SJCRH30 (cell line): ENCODE measurements around the gene RPL29. TPM values are rescaled to one million over a fixed set of nuclear protein-coding genes. Genes with fewer than 3 reads are reported as not detected.

ENCODE experiments used
- DNase-seq, 2 experiments: peaks; one replicate each; pipeline ENCODE4 v3.0.0-alpha.2; 2015 to 2020
- H3K27ac ChIP-seq: fragments of 250-450 bp; sonication (Bioruptor Pico); 2 replicates; pipeline ENCODE4 v1.5.1; 2020; ENCODE audit warnings: mild to moderate bottlenecking, moderate library complexity
- H3K27me3 ChIP-seq: fragments of 250-450 bp; sonication (Bioruptor Pico); 2 replicates; pipeline ENCODE4 v1.5.1; 2020; ENCODE audit warnings: mild to moderate bottlenecking, moderate library complexity
- H3K36me3 ChIP-seq: fragments of 250-450 bp; sonication (Bioruptor Pico); 2 replicates; pipeline ENCODE4 v1.5.1; 2020; ENCODE audit warnings: mild to moderate bottlenecking, moderate library complexity
- H3K4me1 ChIP-seq: fragments of 250-450 bp; sonication (Bioruptor Pico); 2 replicates; pipeline ENCODE4 v1.5.1; 2020; ENCODE audit warnings: mild to moderate bottlenecking, moderate library complexity
- H3K4me3 ChIP-seq: fragments of 250-450 bp; sonication (Bioruptor Pico); 2 replicates; pipeline ENCODE4 v1.5.1; 2020; ENCODE audit warnings: mild to moderate bottlenecking, moderate library complexity
- H3K9me3 ChIP-seq: fragments of 250-450 bp; sonication (Bioruptor Pico); replicated peaks from 2 replicates; pipeline ENCODE4 v1.5.1; 2020; ENCODE audit warnings: mild to moderate bottlenecking, moderate library complexity
- total RNA-seq: library from RNA; depleted of rRNA; stranded (reverse); fragments of >200 nt; shearing (Covaris generic); gene quantifications from 2 replicates; pipeline ENCODE4 v1.2.3, GENCODE V29; 2014; rRNA removed

Gene RPL29
- total RNA-seq, 1 experiment from 2014 or later: 1,784 TPM

- H3K27me3 ChIP-seq: no peaks in the 10 kb centered on the region
- H3K9me3 ChIP-seq: no peaks in the 10 kb centered on the region
- H3K4me1 ChIP-seq: 0 out of 2 replicates have a peak, but pooled peaks cover under 1% of the 10 kb centered on the region
- no peak overlapping the region for H3K27ac ChIP-seq
- DNase-seq: no peak
- no peaks in the 10 kb centered on the region for H3K36me3 ChIP-seq
- H3K4me3 ChIP-seq: no peak overlapping the region
These were observed 47.6 kb downstream of the RPL29 start for GRCh38 chr3:51948016-51948580.

- Histone ChIP-seq H3K4me1 (0 out of 2 replicates have a peak, but pooled peaks cover 4% of the 10 kb centered on the region), H3K9me3 (no peaks in the 10 kb centered on the region), H3K27me3 (no peaks in the 10 kb centered on the region), H3K36me3 (no peaks in the 10 kb centered on the region), H3K27ac (no peak overlapping the region), H3K4me3 (no peak overlapping the region)
- DNase-seq: no peak
These were observed 48.3 kb downstream of the RPL29 start for GRCh38 chr3:51947215-51947900.

- DNase-seq: no peak
- no peaks in the 10 kb centered on the region for H3K9me3 ChIP-seq
- no peak overlapping the region for H3K4me3 ChIP-seq
- H3K27me3 ChIP-seq: no peaks in the 10 kb centered on the region
- H3K4me1 ChIP-seq: 0 out of 2 replicates have a peak, but pooled peaks cover 4% of the 10 kb centered on the region
- no peaks in the 10 kb centered on the region for H3K36me3 ChIP-seq
- no peak overlapping the region for H3K27ac ChIP-seq
These were observed 48.9 kb downstream of the RPL29 start for GRCh38 chr3:51946796-51947195.

DNA sequence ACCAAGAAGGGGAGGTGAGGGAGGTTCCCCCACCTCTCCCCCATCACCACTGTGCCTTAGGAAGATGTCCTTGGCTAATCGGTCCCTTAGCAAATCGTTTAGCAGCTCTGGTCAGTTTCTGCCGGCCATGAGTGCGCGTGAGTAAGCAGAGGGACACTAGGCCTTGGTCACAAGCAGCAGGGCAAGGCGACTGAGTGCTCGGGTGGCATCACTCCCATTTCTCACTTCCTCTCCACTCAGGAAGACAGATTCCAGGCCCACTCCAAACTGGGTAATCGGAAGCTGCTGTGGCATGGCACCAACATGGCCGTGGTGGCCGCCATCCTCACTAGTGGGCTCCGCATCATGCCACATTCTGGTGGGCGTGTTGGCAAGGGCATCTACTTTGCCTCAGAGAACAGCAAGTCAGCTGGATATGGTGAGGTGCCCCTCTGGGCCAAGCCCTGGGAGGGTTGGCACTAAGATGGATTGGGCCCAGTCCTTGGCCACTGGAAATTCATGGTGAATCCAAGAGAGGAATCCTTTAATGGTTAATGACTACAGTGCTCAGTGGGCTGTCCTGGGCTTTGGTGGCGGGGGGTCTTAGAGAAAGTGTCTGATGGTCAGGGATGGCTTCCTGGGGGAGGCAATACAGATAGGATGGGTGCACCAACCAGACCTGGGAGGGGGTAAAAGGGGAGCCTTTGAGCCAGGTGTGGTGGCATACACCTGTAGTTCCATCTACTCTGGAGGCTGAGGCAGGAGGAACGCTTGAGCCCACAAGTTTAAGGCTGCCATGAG is 49.6 kb downstream of the RPL29 start:
- no peak overlapping the region for H3K27ac ChIP-seq
- H3K9me3 ChIP-seq: no peaks in the 10 kb centered on the region
- H3K27me3 ChIP-seq: no peaks in the 10 kb centered on the region
- DNase-seq: no peak
- H3K4me1 ChIP-seq: 0 out of 2 replicates have a peak, but pooled peaks cover 4% of the 10 kb centered on the region
- H3K36me3 ChIP-seq: no peaks in the 10 kb centered on the region
- no peak overlapping the region for H3K4me3 ChIP-seq

DNA sequence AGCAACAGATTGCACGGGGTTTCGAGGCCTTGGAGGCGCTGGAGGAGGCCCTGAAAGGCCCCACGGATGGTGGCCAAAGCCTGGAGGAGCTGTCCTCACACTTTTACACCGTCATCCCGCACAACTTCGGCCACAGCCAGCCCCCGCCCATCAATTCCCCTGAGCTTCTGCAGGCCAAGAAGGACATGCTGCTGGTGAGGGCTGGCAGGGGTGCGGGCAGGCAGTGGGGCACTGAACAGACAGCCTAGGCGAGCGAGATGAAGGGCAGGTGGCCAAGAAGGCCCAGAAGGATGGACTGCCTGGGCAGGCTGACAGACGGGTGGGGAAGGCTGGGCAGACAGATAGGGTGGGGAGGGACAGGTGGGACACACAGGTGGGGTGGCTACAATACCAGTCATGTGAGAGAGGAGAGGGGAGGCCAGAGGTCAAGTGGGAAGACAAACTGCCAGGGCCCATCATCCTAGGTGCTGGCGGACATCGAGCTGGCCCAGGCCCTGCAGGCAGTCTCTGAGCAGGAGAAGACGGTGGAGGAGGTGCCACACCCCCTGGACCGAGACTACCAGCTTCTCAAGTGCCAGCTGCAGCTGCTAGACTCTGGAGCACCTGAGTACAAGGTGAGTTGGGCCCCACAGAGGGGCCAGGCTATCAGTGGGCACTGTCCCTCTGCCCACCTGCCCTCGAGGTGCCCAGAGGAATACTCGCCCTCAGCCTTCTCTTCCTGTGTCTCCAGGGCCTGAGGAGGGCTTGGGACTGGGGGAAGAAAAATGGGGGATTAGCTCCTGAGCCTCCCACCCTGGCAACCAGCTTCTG is 50.5 kb downstream of the RPL29 start:
- no peak overlapping the region for H3K27ac ChIP-seq
- no peak overlapping the region for H3K4me3 ChIP-seq
- DNase-seq: no peak
- H3K27me3 ChIP-seq: no peaks in the 10 kb centered on the region
- no peaks in the 10 kb centered on the region for H3K36me3 ChIP-seq
- no peaks in the 10 kb centered on the region for H3K9me3 ChIP-seq
- 0 out of 2 replicates have a peak, but pooled peaks cover 7% of the 10 kb centered on the region for H3K4me1 ChIP-seq

- H3K4me3 ChIP-seq: no peak overlapping the region
- 0 out of 2 replicates have a peak, but pooled peaks cover 7% of the 10 kb centered on the region for H3K4me1 ChIP-seq
- H3K27me3 ChIP-seq: no peaks in the 10 kb centered on the region
- no peak overlapping the region for H3K27ac ChIP-seq
- no peak for DNase-seq
- no peaks in the 10 kb centered on the region for H3K9me3 ChIP-seq
- no peaks in the 10 kb centered on the region for H3K36me3 ChIP-seq
These were observed 51.2 kb downstream of the RPL29 start for GRCh38 chr3:51944451-51945021.

Other genes with a start within 250 kb of the RPL29 start
- gene IQCF6, start 216.7 kb downstream of the RPL29 start, total RNA-seq: not detected in 2 replicates
- not detected in 2 replicates for gene IQCF2, start 134.3 kb downstream of the RPL29 start, total RNA-seq
- gene IQCF5, start 120.3 kb downstream of the RPL29 start, total RNA-seq: not detected in 2 replicates
- not detected in 2 replicates for gene IQCF1, start 92.5 kb downstream of the RPL29 start, total RNA-seq
- 31.7 and 42.1 TPM in 2 replicates for gene RRP9, start 54.0 kb downstream of the RPL29 start, total RNA-seq
- gene PARP3, start 53.5 kb downstream of the RPL29 start, total RNA-seq: 8.7 and 9.5 TPM in 2 replicates
- not detected in 2 replicates for gene GPR62, start 40.5 kb downstream of the RPL29 start, total RNA-seq
- gene PCBP4, start 28.4 kb downstream of the RPL29 start, total RNA-seq: 178 and 186 TPM in 2 replicates
- gene ABHD14B, start 21.8 kb downstream of the RPL29 start, total RNA-seq: 11.2 and 13.0 TPM in 2 replicates
- gene ABHD14A, start 20.8 kb downstream of the RPL29 start, total RNA-seq: 9.6 and 10.8 TPM in 2 replicates
- 24.5 and 26.2 TPM in 2 replicates for gene ACY1, start 12.4 kb downstream of the RPL29 start, total RNA-seq
- gene DUSP7, start 60.7 kb upstream of the RPL29 start, total RNA-seq: 9.1 and 9.6 TPM in 2 replicates
- 27.1 and 28.3 TPM in 2 replicates for gene POC1A, start 158.5 kb upstream of the RPL29 start, total RNA-seq
- gene ALAS1, start 202.3 kb upstream of the RPL29 start, total RNA-seq: 46.8 and 50.3 TPM in 2 replicates
- not detected in 2 replicates for gene TLR9, start 229.8 kb upstream of the RPL29 start, total RNA-seq
- gene TWF2, start 243.3 kb upstream of the RPL29 start, total RNA-seq: 32.3 and 32.7 TPM in 2 replicates
- 6.1 and 7.6 TPM in 2 replicates for gene PPM1M, start 249.9 kb upstream of the RPL29 start, total RNA-seq